NOMO-1 treated with DMSO at 0.1 percent for 48 hours (cell line): ENCODE data around the gene LCN10.
A peak's percentile ranks its signal among the peaks of the same experiment; 100 is the strongest.
"Not testable (repeated sequence)": the region's sequence is repeated elsewhere in the genome, so short reads cannot be mapped to it uniquely, and the experiment has no call there.

ENCODE experiments used
- DNase-seq: peaks from one replicate; lab custom pipeline; 2025; ENCODE audit not compliant: unreplicated experiment; lab: John Stamatoyannopoulos, UW

LCN10 gene

GRCh38 chr9:136755302-136756133 lies 12.8 kb upstream of the LCN10 start:
- not testable (repeated sequence) for DNase-seq

- DNase-seq, result no peak
Measured at GRCh38 chr9:136754626-136755301, 12.0 kb upstream of the LCN10 start.

- no peak for DNase-seq
Measured at GRCh38 chr9:136754059-136754572, 11.4 kb upstream of the LCN10 start.

GRCh38 chr9:136753371-136754058 lies 10.8 kb upstream of the LCN10 start:
- no peak for DNase-seq

GRCh38 chr9:136751814-136752213 lies 9.1 kb upstream of the LCN10 start:
- DNase-seq, result no peak

GRCh38 chr9:136751244-136751643 lies 8.5 kb upstream of the LCN10 start:
- DNase-seq, result no peak

- DNase-seq, result peak; percentile 6
Measured at GRCh38 chr9:136750526-136750925, 7.8 kb upstream of the LCN10 start.

- no peak for DNase-seq
Measured at GRCh38 chr9:136748666-136749611, 6.2 kb upstream of the LCN10 start.

- DNase-seq, result no peak
Measured at GRCh38 chr9:136748201-136748600, 5.5 kb upstream of the LCN10 start, which contains the start of gene LCN6. Gene LCN6, minus strand, starts transcription at chr9:136748525. Its CDS starts 42 bp downstream, at chr9:136748483.

GRCh38 chr9:136747161-136748060 lies 4.7 kb upstream of the LCN10 start:
- DNase-seq, result no peak

- DNase-seq, result no peak
Measured at GRCh38 chr9:136746621-136747020, 3.9 kb upstream of the LCN10 start.

GRCh38 chr9:136746155-136746490 lies 3.4 kb upstream of the LCN10 start:
- DNase-seq, result no peak

- no peak for DNase-seq
Measured at GRCh38 chr9:136745389-136746154, 2.8 kb upstream of the LCN10 start.

- no peak for DNase-seq
Measured at GRCh38 chr9:136744773-136745172, 2.0 kb upstream of the LCN10 start.

- DNase-seq, result no peak
Measured at GRCh38 chr9:136743639-136744211, 985 bp upstream of the LCN10 start.

- no peak for DNase-seq
Measured at GRCh38 chr9:136741883-136742571, 713 bp downstream of the LCN10 start.

GRCh38 chr9:136740971-136741882 lies 1.5 kb downstream of the LCN10 start:
- no peak for DNase-seq
